WTC11 (cell line): ENCODE data around the gene GSPT2.
"Not testable (repeated sequence)": the region's sequence is repeated elsewhere in the genome, so short reads cannot be mapped to it uniquely, and the experiment has no call there.

Experiments
- ATF3 ChIP-seq: sonication (generic); formaldehyde crosslinking; conservative IDR thresholded peaks from 2 replicates; pipeline ENCODE4 v1.8.1; 2022; ENCODE audit warnings: mild to moderate bottlenecking, missing genetic modification reagents
- CREB1 ChIP-seq: sonication (generic); formaldehyde crosslinking; IDR thresholded peaks from 2 replicates; pipeline ENCODE4 v1.8.0; 2023; ENCODE audit warnings: mild to moderate bottlenecking, missing genetic modification reagents
- FOXJ3 ChIP-seq: sonication (generic); formaldehyde crosslinking; IDR thresholded peaks from 2 replicates; pipeline ENCODE4 v1.9.0; 2021; ENCODE audit warnings: missing genetic modification reagents, mild to moderate bottlenecking, borderline replicate concordance
- FOXP1 ChIP-seq: sonication (generic); formaldehyde crosslinking; IDR thresholded peaks from 2 replicates; pipeline ENCODE4 v1.8.0; 2022; ENCODE audit warnings: missing genetic modification reagents, mild to moderate bottlenecking, moderate library complexity, borderline replicate concordance
- MAX ChIP-seq: sonication (generic); formaldehyde crosslinking; IDR thresholded peaks from 2 replicates; pipeline ENCODE4 v1.8.0; 2022; ENCODE audit warnings: mild to moderate bottlenecking, missing genetic modification reagents
- TF ChIP-seq, protein P1 (sequence below): fragments of 200-600 bp; IDR thresholded peaks from 2 replicates; pipeline ENCODE4 v1.8.0; 2022; ENCODE audit warnings: antibody characterized with exemption
- TF ChIP-seq, protein P2 (sequence below): sonication (generic); formaldehyde crosslinking; IDR thresholded peaks from 2 replicates; pipeline ENCODE4 v1.8.1; 2022; ENCODE audit warnings: low read depth, mild to moderate bottlenecking, moderate library complexity, missing genetic modification reagents, borderline replicate concordance
- TF ChIP-seq, protein P3 (sequence below): sonication (generic); formaldehyde crosslinking; IDR thresholded peaks from 2 replicates; pipeline ENCODE4 v1.8.0; 2023; ENCODE audit warnings: mild to moderate bottlenecking, missing genetic modification reagents

DNA sequence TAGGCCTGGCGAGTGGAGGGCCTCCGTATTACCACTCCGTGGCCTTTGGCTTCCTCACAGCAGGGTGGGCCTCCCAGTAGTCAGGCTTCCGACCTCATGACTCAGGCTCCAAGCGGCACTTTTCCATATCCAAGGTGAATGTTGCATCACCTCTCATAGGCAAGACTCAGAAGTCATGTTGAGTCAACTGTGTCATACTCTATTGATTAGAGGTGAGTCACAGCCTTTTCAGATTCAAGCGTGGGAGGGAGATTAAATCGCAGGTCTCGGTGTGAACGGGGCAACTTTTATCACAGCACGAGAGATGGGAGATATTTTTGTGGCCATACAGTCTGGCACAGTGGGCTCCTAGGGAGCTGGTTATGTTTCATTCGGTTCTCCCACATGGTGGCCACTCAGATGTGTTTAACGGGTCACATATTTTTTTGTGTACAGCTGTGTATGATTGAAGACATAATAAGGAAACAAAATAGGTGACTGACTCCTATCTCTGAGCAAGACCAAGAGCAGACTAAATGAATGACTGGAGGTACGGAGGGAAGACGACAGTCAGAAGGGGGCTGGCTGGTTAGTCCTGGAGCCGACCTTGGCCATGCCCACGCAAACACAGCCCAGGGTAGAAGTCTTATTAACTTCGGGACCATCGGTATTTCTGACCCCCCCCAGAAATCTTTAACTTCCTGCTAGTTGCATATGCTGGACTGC lies 30.1 kb upstream of the GSPT2 start:
- TF ChIP-seq, protein P1, sequence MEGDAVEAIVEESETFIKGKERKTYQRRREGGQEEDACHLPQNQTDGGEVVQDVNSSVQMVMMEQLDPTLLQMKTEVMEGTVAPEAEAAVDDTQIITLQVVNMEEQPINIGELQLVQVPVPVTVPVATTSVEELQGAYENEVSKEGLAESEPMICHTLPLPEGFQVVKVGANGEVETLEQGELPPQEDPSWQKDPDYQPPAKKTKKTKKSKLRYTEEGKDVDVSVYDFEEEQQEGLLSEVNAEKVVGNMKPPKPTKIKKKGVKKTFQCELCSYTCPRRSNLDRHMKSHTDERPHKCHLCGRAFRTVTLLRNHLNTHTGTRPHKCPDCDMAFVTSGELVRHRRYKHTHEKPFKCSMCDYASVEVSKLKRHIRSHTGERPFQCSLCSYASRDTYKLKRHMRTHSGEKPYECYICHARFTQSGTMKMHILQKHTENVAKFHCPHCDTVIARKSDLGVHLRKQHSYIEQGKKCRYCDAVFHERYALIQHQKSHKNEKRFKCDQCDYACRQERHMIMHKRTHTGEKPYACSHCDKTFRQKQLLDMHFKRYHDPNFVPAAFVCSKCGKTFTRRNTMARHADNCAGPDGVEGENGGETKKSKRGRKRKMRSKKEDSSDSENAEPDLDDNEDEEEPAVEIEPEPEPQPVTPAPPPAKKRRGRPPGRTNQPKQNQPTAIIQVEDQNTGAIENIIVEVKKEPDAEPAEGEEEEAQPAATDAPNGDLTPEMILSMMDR, result not testable (repeated sequence)
- TF ChIP-seq CREB1 (CRISPR knock-in tag); FOXP1 (CRISPR knock-in tag); FOXJ3 (CRISPR knock-in tag); ATF3; MAX (CRISPR knock-in tag): not testable (repeated sequence)
- TF ChIP-seq, protein P2, sequence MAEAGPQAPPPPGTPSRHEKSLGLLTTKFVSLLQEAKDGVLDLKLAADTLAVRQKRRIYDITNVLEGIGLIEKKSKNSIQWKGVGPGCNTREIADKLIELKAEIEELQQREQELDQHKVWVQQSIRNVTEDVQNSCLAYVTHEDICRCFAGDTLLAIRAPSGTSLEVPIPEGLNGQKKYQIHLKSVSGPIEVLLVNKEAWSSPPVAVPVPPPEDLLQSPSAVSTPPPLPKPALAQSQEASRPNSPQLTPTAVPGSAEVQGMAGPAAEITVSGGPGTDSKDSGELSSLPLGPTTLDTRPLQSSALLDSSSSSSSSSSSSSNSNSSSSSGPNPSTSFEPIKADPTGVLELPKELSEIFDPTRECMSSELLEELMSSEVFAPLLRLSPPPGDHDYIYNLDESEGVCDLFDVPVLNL, result not testable (repeated sequence)
- TF ChIP-seq, protein P3, sequence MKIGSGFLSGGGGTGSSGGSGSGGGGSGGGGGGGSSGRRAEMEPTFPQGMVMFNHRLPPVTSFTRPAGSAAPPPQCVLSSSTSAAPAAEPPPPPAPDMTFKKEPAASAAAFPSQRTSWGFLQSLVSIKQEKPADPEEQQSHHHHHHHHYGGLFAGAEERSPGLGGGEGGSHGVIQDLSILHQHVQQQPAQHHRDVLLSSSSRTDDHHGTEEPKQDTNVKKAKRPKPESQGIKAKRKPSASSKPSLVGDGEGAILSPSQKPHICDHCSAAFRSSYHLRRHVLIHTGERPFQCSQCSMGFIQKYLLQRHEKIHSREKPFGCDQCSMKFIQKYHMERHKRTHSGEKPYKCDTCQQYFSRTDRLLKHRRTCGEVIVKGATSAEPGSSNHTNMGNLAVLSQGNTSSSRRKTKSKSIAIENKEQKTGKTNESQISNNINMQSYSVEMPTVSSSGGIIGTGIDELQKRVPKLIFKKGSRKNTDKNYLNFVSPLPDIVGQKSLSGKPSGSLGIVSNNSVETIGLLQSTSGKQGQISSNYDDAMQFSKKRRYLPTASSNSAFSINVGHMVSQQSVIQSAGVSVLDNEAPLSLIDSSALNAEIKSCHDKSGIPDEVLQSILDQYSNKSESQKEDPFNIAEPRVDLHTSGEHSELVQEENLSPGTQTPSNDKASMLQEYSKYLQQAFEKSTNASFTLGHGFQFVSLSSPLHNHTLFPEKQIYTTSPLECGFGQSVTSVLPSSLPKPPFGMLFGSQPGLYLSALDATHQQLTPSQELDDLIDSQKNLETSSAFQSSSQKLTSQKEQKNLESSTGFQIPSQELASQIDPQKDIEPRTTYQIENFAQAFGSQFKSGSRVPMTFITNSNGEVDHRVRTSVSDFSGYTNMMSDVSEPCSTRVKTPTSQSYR (CRISPR knock-in tag), result not testable (repeated sequence)
